Measurements from ENCODE around the gene ZBTB24. TPM values are rescaled to one million over a fixed set of nuclear protein-coding genes. Genes with fewer than 3 reads are reported as not detected.

Gene ZBTB24
- total and polyA plus RNA-seq, 2 of the 13 experiments (the other 11 are each of a cell fraction or from before 2014, with no cell fraction given), result 1.5 to 6.2 TPM

- FAIRE-seq, result no peak
- Histone ChIP-seq H3K9ac (ENCODE audit: insufficient read depth, low read depth, low read length) (no peak overlapping the region), H3K4me3 (replicated peaks in 1 of 3; ENCODE audit: insufficient read depth in 1 of 3, low read depth in 2 of 3, low read length in 3 of 3) (no peak overlapping the region), H3K4me1 (ENCODE audit: insufficient read depth, low read length) (peaks cover 13% of the 10 kb centered on the region), H3K4me2 (ENCODE audit: low read depth, low read length) (no peak overlapping the region), H3K36me3 (replicated peaks in 1 of 2; ENCODE audit: control insufficient read depth in 1 of 2, insufficient read depth in 2 of 2, low read length in 2 of 2) (peaks cover 2 to 18% of the 10 kb centered on the region in 2 experiments; a peak in 3 of 5 replicates), H4K20me1 (ENCODE audit: insufficient read depth, low read length) (no peaks in the 10 kb centered on the region), H3K79me2 (ENCODE audit: insufficient read depth, low read length) (no peaks in the 10 kb centered on the region), H2AFZ (ENCODE audit: low read length) (no peak overlapping the region), H3K9me3 (ENCODE audit: low read length) (no peaks in the 10 kb centered on the region), H3K27me3 (ENCODE audit: control insufficient read depth in 1 of 2, insufficient read depth in 2 of 2, low read length in 2 of 2) (no peaks in the 10 kb centered on the region), H3K27ac (ENCODE audit: extremely low read length, insufficient read depth, low read length) (no peak overlapping the region)
- DNase-seq (ENCODE audit: low spot score), result no peak
- ChIA-PET POLR2A (interaction anchor here (0.6 to 0.8 kb wide), 2 partner anchors 11 to 19 kb away, joined by 3 read pairs; no protein-coding TSS in a partner anchor), CTCF (ENCODE audit: low intra/inter-chr PET ratio, low total read pairs) (no interaction called here)
- WGBS (ENCODE audit: low lambda C conversion rate), result 88% methylated on average over 3 of the region's 3 CpGs
- no TSS peak for BruUV-seq (replicated peaks)
- in situ Hi-C loops (cut with HindIII; ENCODE audit: extremely low pct_ligation_motif_present, low pct_unique_long_range_greater_than_20kb), result no loop called here
- intact Hi-C loops (cut with micrococcal nuclease; ENCODE audit: unreplicated experiment), result no loop called here
- ATAC-seq, result no peak
- TF ChIP-seq RAD21 (CRISPR knock-in tag; IDR thresholded peaks at IDR 0.05) (no peak), XRCC5 (optimal IDR thresholded peaks at IDR 0.05; ENCODE audit: low read length) (no peak), KDM1A (CRISPR knock-in tag; IDR thresholded peaks at IDR 0.05) (no peak), TCF7 (IDR thresholded peaks at IDR 0.05; ENCODE audit: low read depth) (no peak), SOX5 (CRISPR knock-in tag; IDR thresholded peaks at IDR 0.05; ENCODE audit: borderline replicate concordance) (no peak), JARID2 (CRISPR knock-in tag; IDR thresholded peaks at IDR 0.05; ENCODE audit: insufficient replicate concordance) (no peak), ZNF431 (CRISPR knock-in tag; IDR thresholded peaks at IDR 0.05; ENCODE audit: borderline replicate concordance, low read depth) (no peak), MEF2D (CRISPR knock-in tag; IDR thresholded peaks at IDR 0.05) (no peak), HMGXB4 (CRISPR knock-in tag; IDR thresholded peaks at IDR 0.05; ENCODE audit: borderline replicate concordance in 1 of 2, low read depth in 1 of 2) (no peak), ATF3 (CRISPR knock-in tag; IDR thresholded peaks at IDR 0.05) (no peak), ZNF691 (CRISPR knock-in tag; IDR thresholded peaks at IDR 0.05; ENCODE audit: borderline replicate concordance, low read depth) (no peak), ZNF264 (CRISPR knock-in tag; IDR thresholded peaks at IDR 0.05) (no peak), FUBP1 (CRISPR knock-in tag; IDR thresholded peaks at IDR 0.05; ENCODE audit: borderline replicate concordance) (no peak), CSRNP2 (CRISPR knock-in tag; conservative IDR thresholded peaks at IDR 0.05; ENCODE audit: low read depth) (no peak), ZNF564 (CRISPR knock-in tag; IDR thresholded peaks at IDR 0.05) (no peak)
Measured at GRCh38 chr6:109460161-109460829, 22.7 kb downstream of the ZBTB24 start.
